NCI-H187 (cell line): ENCODE measurements around the gene C19orf25.

Experiments used
- DNase-seq, 2 experiments: peaks; one replicate each; lab custom pipeline; 2025; lab: John Stamatoyannopoulos, UW

Gene C19orf25

DNA sequence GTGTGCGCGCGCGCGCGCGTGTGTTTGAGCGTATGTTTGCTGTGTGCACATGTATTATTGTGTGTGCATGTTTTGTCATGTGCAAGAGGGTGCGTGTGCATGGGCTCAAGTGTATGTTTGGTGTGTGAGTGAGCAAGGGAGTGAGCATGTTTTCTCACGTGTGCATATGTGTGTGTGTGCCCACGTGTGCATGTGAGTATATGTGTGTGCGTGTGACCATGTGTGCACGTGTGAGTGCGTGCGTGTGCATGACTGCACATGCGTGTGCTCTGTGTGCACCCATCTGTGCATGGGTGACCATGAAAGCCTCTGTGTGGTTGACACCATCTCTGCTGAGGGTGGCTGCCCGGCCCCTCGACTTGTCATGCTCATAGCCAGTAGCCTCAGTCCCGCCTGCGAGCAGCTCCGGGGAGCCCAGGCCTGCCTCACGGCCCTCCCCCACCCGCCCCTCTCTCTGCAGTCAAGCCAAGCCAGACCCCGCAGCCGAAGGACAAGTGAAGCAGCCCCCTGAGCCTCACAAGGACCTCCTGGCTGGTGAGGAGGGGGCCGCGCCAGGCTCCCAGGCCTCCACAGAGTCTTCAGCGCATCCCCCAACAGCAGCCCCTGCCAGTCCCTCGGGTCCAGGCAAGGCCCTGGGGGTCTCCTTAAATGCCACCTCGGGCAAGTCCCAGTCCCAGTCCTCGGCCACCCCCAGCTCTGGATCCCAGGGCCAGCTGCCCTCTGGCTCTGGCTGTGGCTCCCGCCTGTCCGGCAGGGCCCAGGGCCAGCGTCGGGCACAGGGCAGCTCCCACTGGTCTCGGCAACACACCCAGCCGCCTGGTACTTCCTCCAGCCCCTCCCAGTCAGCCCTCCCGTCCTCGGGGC is 17.9 kb upstream of the C19orf25 start:
- DNase-seq: no peak

- no peak for DNase-seq
Measured at GRCh38 chr19:1495799-1496713, 17.0 kb upstream of the C19orf25 start.

DNA sequence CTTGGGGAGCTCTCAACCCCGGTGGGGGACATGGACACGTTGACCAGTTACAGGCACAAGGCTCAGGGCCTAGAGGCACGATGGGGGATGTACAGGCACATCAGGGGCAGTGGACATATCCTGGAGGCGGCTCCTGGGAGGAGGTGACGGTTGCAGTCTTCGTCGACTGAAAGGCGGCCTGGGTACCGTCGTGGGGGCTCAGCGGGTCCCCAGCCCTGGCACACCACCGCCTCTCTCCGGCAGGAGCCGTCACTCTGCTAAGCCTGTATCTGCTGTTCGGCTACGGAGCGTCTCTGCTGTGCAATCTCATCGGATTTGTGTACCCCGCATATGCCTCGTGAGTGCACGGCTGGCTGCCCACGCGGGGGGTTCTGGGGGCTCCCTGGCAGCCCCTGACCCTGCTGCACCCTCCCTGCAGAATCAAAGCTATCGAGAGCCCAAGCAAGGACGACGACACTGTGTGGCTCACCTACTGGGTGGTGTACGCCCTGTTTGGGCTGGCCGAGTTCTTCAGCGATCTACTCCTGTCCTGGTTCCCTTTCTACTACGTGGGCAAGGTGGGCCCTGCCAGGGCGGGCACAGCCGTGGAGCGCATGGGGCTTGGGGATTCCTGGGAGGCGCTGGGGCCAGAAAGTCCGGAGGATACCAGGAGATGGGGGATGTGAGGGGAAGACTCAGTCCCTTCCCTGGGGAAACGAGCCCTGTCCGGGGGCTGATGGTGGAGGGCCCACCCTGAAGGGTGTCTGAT is 16.2 kb upstream of the C19orf25 start:
- no peak for DNase-seq

GRCh38 chr19:1494115-1494815 is 15.2 kb upstream of the C19orf25 start:
- no peak for DNase-seq

GRCh38 chr19:1492474-1493006 is 13.5 kb upstream of the C19orf25 start:
- DNase-seq: no peak

DNA sequence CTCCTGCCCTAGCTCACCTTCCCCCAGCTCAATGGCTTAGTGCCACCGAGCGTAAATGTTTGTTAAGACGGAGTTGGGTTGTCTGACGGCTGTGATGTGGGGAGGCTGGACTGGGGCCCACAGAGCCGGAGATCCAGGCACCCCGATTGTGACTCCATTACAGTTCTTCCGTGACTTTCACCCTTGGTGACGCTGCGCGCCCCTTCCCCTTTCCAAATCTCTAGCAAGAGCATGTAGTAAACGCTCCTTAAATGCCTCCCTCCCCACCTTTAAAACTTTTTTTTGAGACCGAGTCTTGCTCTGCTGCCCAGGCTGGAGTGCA is 12.8 kb upstream of the C19orf25 start:
- DNase-seq: no peak

DNA sequence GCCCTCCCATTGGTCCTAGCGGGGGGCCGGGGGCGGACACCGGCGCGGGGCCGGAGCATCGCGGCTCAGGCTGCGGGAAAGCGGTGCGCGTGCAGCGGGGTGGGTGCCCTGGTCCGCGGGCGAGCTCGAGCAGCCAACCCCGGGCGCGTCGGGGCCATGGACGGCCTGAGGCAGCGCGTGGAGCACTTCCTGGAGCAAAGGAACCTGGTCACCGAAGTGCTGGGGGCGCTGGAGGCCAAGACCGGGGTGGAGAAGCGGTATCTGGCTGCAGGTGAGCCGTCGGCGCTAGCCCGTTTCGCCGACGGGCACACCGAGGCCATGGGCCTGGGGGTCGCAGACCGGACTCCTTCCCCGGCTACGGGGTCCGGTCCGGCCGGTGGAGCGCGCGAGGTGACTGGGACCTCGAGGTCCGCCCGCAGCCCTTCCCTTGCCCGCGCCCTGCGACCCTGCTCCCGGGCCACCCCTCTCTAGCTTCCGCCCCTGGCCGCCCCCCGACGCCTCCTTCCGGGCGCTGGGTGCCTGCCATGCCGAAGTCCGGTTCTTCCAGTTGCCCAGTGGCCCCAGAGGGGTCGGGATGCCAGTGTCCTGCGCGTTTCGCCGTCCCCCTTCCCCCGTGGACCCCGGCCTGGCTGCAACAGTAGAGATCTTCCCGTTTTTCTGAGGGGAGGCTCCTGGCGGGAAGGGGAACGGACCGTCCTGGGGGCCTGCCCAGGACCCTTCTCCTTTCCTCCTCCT is 12.3 kb upstream of the C19orf25 start, which contains the start of gene REEP6:
Gene REEP6, plus strand, starts transcription at position 68 of the 735 bp plus-strand sequence. Its CDS starts 89 bp downstream, at position 157.
- DNase-seq: no peak

DNA sequence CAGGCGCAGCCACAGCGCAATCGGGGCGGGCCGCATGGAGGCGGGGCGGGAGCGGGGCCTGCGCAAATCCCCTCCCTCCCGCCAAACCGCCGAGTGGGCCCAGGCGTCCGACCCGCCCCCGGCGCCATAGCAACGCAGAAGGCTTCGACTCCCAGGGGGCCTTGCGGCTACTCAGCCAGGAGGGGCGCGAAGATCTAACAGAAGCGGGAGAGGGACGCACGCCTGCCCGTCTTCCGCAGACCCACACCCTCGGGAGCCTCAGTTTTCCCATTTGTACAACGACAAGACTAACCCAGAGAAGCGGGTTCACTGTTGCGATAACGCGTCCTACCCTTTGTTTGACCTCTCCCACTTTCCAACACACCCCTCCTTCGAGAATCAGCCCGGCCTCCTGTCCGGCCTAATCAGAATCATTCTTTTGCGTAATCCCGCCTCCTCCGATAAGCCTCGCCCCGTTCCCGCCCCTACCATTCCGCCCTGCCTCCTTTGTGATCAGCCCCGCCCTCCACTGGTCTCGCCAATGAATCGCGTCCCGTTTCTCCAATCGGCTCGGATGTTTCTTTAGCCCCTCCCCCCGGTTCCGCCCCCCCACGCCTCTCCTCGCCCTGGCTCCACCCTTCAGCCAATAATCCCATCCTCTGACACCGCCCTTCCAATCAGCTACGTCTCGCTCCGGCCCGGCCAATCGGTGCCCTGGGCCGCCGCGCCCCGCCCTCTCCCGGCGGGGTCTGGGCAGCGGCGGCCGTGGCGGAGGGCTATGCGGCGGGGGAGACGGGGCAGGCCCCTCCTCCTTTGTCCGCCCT is 11.5 kb upstream of the C19orf25 start, which contains the start of gene PCSK4:
Gene PCSK4, minus strand, starts transcription at position 40 of the 803 bp plus-strand sequence. Its CDS starts 4 bp downstream, at position 36.
- DNase-seq: peak; percentile 100

DNA sequence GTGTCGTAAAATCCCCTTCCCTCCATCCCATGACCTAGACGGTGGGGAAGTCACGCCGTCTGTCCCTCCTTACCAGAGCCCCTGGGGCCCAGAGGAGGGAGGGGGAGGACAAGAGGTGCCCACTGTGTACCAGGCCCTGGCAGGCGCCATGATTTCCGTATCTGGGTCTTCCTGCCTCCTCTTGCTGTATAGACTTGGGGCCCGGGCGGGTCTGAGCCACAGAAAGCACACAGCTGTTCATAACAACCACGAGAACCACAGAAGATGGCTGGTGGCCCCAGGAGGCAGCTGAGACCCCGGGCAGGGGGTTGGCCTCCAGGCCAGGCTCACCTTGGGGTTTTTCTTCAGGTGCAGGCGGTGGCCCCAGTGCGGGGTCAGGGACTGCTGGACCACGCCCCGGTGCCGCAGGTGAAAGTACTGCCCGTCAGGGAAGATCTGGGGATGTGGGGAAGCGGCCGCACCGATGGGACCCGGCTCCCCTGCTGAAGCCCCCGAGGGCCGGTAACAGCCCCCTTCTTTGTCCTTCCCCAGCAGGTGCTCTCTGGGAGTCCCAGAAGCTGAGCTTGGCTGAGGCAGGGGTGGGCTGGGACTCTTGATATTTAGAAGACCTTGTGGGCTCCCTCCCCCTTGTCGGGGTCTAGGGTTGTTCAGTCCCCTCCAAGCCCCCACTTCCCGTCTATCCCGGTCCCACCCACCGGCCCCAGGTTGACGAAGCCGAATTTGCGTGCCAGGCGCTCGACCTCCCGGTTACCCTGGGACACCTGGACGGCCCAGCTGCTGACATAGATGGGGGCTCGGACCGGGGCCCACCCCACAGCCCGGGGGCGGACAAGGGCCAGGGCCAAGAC is 10.7 kb upstream of the C19orf25 start:
- DNase-seq: no peak

DNA sequence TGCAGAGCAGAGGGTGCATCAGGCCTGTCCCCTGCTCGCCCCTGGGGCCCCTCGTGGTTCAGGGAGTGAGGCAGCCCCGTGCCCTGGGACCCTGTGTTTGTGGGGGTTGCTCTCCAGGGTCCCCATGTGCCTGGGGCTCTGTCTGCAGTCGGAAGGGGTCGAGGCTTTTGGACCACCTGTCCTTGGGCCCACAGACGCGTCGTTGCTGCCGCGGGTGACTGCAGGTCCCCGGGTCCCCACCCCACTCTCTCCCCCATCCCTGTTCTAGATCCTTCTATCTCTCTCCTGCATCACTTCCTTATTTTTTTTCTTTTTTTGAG is 9.2 kb upstream of the C19orf25 start:
- no peak for DNase-seq

GRCh38 chr19:1487576-1488281 is 8.7 kb upstream of the C19orf25 start:
- DNase-seq: no peak

DNA sequence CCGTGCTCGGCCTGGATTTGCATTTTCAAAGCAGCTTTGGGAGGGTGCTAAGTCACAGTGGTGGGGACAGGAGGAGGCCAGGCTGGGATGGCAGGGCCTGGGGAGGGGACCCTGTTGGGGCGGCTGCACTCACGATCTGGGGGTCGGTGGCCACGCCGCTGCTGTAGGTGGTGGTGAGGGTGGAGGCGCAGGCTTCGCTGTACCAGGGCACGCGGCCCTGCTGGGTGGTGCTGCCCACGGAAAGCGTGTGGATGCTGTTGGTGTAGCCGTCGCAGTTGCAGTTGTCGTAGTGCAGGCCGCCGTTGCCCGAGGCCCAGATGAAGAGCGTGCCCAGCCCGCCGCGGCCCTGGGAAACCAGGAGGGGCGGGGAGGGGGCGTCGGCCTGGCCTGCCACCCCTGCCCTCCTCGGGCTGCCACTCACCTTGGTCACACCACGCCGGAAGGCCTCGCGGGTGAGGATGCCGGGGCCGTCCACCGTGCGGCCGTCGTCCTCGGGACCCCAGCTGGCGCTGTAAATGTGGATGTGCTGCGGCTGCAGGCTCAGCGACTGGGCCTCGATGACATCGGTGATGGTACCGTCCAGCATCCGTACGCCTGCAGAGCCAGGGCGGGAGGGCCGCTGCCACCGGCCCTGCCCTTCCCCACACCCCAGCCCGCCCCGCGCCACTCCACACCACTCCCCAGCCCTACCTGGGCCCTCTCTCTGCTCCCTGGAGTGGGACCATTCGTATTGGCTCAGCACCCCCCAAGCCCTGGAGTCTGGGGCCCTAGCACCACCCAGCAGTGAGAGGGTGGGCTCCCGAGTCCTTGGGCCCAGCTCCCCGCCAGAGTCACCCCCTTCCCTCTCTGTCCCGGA is 7.9 kb upstream of the C19orf25 start:
- DNase-seq: no peak

- DNase-seq: no peak
Measured at GRCh38 chr19:1483979-1484428, 5.0 kb upstream of the C19orf25 start.

DNA sequence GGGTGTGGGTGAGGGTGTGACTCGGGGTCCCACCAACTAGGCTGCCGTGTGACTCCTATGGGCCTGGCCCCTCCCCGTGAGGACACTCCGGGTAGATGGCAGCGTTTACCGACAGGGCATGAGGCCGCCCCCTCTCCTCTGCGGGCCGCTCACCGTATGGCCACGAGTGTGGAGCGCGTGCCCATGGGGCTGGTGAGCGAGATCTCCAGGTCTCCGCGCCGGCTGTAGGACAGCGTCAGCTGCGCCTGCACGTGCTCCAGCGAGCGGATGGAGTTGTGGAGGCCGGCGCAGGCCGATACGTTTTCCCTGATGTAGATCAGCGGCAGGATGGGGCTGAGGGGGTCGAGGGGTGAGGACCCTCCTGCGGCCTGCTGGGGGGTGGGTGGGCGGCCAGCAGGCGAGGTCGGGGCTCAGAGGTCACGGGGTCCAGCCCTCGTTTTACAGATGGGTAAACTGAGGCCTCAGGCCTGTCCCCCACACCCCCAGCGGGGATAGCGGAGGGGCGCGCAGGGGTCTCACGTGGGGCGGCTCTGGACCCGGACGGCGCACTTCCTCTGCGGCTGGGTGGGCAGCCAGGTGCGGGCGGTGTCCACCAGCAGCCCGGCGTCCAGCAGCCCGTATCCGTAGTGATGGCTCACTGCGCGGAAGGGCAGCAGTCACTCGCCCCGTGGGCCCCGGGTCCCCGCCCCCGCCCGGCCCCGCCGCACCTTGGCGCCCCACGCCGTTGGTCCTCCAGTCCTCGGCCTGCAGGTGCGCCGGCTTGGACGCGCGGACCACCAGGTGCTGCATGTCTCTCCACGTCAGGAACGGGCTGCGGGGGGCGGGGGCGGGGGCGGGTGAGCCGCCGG is 4.3 kb upstream of the C19orf25 start:
- DNase-seq: no peak

GRCh38 chr19:1482361-1483130 is 3.5 kb upstream of the C19orf25 start:
- DNase-seq: no peak
